IPS DF 4.7 (cell line): Measurements from ENCODE around the gene ADH1B.
"Not testable (repeated sequence)": the region's sequence is repeated elsewhere in the genome, so short reads cannot be mapped to it uniquely, and the experiment has no call there.

Experiments
- DNase-seq: peaks from one replicate; pipeline ENCODE4 v3.0.0-alpha.2; 2013; ENCODE audit warnings: low spot score; ENCODE audit errors: extremely low read depth

ADH1B gene

DNA sequence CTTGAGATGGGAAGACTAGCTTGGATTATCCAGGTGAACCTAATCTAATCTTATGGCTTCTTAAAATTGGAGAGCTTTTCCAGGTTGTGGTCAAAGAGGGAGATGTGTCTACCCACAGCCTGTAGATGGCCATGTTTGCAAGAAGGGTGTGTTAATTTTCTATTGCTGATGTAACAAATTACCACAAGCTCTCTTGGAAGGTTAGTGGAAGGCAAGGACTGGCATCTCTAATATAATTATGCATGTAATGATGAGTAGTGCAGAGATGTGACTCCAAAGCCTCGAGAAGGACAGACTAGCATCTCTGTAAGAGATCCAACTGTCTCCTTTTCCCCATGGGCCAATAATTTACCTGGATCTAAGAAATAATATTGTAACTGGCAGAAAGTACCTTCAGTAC lies 3.2 kb upstream of the ADH1B start:
- DNase-seq, result no peak

DNA sequence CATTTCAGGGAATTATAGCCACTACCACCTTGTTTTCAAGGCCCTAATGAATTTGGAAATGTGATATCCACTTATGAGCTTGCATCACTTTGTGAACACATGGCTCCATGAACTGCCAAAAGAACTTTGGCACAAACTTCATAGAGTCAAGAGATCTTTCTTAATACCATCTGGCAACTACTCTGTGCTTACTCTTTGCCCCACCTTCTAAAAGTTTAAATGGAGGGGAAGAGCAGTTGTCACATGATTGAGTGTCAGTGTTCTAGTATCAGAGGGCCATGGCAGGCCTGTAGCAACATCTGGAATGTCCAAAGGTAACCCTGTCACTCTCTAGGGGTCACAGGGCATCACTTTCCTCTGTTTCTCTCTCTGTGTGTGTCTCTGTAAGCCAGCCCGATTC lies 2.6 kb upstream of the ADH1B start:
- DNase-seq, result no peak

DNA sequence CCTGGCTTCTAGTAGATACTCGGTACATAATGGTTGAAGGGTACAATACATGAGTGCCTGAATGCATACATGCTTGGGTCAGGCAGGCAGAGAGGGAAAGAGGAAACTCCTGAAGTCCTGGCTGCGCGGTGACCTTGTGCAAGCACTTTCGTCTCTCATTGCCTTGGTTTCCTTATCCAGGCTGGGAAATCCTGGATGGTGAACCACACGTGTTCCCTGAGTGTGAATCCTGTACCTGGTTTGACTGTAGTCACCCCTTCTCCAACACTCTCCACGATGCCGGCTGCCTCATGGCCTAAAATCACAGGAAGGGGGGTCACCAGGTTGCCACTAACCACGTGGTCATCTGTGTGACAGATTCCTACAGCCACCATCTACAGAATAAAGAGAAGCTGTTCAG lies 3.4 kb downstream of the ADH1B start:
- DNase-seq, result not testable (repeated sequence)

DNA sequence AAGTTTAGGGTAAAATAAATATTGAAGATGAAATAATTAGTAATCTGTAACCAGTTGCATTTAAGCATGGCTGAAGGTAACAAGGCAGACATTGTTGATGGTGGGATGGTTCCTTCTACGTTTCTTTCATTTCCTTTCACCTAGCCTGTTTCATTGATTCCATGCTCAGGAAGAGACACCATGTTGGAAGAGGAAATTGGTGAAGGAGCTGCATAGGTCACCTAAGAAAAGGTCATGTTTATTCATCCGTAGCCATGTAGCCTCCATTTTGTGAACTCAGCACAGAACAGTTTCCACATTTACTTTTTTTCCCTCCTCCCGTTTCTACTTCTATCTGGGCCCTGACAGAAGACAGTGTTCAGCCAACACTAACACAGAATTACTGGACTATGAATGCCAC lies 3.8 kb downstream of the ADH1B start:
- no peak for DNase-seq

DNA sequence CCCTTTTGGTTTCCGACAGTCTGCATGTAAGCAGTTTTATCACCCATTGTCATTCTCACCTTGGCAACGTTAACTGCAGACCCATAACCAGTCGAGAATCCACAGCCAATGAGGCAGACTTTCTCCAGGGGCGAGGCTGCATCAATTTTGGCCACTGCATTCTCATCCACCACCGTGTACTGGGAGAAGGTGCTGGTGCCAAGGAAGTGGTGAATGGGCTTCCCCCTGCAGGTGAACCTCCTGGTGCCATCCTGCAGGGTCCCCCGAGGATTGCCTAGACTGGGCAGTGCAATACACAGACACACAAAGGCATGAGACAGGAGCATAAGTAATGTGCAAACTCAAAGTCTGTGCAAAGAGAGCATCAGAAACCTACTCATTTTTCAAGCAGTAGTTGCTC lies 5.4 kb downstream of the ADH1B start:
- DNase-seq, result no peak

DNA sequence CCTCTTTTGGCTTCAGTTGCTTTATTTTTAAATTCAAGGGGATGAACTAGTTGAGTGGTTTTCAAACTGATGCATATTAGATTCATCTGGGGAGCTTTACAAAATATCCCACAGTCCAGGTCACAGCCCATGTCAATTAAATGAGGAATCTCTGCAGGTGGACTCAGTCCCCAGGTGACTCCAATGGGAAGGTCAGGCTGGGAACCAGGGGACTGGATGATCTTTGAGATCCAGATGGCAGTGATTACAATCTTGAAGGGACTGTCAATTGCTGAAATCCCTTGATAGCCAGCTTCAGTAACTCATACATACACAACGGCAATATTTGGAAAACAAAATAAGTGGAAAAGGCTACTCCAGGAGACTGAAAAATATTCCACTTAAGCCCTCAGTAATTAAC lies 7.0 kb downstream of the ADH1B start:
- DNase-seq, result no peak

DNA sequence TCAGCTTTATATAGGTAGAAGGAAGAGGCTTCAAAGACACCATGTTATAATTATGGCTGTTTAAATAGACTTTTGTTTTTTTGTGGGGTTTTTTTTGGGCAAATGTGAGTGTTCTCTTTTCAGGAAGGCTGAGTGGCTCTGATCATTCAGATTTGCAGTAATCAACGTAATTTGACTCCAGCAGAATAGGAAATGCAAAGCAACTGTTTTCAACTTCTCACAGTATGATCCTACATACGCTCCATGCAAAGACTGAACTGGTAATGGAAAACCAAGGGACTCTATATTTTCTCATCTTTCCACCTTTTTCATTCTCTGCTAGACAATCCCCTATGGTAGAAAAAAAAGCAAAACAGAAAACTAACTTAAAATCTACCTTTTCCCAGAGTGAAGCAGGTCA lies 10.8 kb downstream of the ADH1B start:
- no peak for DNase-seq

DNA sequence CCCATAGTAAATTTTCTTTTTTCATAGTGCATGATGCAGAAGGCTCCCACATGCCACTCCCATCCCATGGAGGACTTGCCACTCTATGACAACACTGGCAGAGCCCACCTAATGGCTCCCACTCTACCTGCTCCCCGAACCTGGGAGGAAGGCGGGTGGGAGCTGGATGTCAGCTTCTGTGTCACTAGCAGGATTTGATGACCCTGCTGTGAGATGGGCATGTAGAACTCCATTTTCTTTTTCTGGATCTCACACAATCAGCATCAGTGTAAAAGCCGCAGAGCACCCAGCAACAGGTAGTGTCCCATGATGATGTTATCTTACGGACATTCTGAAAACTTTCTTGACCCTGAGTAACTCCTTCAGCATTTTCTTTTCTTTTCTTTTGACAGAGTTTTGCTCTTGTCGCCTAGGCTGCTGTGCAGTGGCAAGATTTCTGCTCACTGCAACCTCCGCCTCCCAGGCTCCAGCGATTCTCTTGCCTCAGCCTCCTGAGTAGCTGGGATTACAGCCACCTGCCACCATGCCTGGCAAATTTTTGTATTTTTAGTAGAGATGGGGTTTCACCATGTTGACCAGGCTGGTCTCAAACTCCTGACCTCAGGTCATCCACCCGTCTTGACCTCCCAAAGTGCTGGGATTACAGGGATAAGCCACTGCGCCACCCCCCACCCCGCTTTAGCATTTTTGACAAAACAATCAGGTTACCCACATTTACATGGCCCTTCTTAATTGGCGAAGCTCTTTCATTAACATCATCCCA lies 15.4 kb downstream of the ADH1B start:
- DNase-seq, result no peak

DNA sequence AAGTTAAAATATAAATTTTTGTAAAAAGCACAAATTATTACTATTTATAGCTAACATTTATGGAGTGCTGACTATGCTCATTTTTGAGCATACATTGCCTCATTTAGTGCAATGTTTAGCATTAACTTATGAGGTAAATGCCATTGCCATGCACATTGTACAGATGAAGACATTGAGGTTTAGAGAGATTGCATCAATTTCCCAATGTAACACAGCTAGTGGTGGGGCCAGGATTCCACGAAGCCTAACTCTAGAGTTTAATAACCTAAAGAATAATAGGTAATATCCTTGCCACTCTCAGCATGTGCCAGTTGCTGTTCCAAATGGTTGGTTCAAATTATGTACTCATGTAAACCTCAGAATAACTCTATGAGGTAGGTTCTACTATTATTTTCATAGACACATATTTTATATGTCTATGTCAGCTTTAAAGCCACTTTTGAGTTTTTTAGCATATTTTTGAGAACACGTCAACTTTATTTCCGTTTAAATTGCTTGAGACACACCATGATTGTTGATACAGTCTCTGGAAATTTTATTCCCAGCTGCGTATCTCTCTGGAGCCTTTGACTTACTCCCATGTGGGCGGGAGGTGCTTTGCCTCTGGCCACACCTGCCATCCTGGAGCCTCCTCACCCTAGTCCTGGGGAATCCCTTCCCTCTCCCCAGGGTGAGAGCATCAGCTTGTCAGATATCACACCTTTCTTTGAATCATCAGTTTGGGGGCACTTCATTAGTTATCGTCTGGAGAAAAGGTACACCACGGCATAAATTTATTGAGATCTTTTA lies 19.6 kb downstream of the ADH1B start:
- no peak for DNase-seq

DNA sequence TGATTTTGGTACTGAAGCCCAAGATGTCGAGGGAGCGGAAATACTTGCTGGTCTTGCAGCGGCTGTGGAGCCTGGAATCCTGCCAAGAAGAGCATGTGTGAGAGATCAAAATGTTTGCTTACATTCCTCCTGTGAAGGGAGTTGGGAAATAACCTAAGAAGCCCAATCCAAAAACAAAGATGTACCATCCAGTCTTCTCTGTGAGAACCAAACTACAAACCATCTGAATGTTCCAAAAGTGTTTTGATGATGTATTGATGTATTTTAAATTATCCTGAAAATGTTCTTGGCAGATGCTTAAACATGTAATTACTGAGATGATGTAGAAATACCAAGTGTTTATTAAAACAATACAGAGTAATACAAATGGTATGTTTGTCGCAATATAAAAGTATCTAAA lies 20.3 kb downstream of the ADH1B start:
- DNase-seq, result no peak

DNA sequence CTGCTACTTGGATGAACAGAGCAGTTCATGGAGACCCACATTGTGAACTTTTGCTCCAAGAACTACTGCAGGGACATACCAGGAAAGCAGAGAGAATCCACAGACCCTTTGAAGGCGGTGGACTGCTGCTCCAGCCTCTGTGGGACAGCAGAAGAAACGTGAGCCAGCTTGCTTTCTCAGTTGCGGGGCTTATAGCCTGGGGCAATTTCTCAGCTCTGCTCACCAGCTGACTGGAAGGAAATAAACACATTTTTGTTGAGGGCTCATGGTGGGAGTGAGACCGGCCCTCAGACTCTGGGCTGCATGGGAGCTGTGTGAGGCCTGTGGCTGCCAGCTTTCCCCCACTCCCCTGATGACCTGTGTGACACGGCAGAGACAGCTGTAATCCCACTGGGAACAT lies 27.8 kb downstream of the ADH1B start:
- no peak for DNase-seq

DNA sequence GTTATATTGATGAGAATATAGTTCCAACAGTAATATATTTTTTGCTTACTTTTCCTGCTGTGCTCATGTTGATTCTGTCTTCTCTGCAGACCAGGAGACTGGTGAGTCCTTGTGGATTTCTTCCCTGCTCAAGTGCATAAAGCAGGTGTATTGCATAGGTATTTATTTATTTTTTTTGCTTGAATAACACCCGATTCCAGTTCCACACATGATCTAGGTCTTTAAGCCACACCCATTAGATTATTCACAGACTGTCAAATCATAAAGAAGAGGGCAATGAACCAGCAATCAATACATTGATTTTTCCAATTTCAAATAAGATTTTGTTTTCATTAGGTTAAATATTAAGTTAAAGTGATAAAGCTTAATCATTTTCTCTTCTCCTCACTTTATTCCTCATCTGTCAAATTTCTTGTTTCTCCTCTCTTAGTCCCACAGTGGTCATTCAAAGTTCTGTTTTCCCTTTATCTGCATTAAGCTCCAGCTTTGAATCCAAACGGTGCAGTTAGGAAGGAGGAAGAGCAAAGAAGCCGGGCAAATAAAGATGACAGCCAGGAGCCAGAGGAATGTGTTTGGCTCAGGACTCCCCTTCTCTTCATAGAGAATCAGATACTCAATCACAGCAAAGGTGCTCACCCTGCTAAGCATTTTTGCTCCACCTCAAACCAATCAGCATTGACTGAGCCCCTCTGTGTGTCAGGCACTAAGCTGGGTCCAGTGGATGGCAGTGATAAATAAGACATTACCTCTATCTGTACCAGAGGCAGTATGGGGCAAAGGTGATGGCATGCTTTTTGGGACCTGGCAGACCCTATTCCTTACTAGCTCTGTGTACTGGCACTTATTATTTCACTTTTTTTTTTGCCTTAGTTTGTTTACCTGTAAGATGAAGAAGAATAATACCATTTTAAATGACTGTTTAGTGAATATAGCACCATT lies 30.1 kb downstream of the ADH1B start, which contains the start of gene ADH1A:
ADH1A (minus strand) TSS at position 138 of the 939 bp plus-strand sequence; CDS start at position 67, 71 bp downstream.
- DNase-seq, result no peak

DNA sequence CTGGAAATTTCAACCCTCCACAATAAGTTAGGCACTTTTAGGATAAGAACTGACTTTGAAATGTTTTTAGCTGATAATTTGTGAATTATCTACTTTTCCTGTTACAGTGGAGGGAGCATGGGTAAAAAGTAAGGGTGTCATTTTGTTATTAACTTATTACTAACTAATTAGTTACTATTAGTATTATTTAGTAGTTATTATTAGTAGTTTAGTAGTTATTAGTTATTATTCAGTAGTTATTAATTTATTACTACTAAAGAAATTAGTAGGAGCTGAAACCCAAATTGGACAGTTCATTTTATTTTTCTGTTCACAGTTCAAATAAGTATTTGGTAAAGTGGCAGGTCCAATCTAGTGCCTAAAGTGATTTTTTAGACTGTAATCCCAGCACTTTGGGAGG lies 35.8 kb downstream of the ADH1B start:
- no peak for DNase-seq

DNA sequence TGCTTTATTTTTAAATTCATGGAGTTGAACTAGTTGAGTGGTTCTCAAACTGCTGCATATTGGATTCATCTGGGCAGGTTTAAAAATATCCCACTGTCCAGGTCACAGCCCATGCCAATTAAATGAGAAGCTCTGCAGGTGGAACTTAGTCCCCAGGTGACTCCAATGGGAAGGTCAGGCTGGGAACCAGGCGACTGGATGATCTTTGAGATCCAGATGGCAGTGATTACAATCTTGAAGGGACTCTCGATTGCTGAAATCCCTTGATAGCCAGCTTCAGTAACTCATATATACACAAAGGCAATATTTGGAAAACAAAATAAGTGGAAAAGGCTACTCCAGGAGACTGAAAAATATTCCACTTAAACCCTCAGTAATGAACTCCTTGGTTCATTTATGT lies 38.5 kb downstream of the ADH1B start:
- DNase-seq, result no peak

DNA sequence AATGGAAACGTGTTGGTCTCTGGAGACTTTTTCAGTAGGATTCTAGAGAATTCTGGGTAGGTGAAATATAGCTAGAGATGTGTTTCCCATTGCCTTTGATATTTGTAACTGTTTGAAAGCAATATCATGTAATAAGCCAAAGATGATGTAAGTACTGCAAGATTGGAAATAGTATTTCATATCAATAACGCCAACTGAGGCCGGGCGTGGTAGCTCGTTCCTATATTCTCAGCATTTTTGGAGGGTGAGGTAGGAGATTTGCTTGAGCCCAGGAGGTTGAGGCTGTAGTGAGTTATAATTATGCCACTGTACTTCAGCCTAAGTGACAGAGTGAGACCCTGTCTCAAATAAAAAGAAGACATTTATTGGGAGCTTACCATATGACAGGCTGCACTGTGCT lies 39.9 kb downstream of the ADH1B start:
- DNase-seq, result no peak

DNA sequence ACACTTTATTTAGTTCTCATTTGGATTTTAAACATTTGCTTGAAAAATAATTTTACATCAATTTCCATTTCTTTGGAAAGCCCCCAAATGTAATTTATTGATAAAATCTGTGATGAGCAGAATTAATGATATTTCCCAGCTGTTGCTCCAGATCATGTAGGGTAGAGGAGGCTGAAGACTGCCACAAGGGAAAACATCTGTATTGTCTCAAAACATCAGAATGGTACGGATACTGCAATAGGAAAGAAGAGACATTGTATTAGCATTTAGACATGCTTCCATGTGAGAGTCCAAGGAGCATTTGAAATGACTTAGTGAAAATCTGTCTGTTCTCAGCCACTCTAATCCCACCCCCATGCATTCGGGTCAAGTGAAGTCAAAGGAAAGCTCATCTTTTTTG lies 44.8 kb downstream of the ADH1B start:
- no peak for DNase-seq

DNA sequence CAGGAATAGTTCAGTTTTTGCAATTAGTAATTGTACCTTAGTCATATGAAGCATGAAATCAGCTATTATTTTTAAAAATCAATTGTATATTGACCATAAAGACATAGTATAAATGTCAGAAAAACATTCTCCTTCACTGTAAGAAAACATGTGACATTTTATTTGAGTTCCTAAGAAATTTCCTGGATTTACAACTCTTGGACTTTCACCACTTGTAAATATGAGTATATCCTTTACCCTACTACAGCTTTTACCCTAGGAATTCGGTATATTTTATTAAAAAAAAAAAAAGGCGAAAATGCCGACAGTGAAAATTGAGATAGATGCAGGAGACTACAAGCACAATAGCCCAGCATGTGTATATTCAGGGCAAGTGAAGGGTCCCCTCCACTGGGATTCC lies 45.3 kb downstream of the ADH1B start:
- no peak for DNase-seq

DNA sequence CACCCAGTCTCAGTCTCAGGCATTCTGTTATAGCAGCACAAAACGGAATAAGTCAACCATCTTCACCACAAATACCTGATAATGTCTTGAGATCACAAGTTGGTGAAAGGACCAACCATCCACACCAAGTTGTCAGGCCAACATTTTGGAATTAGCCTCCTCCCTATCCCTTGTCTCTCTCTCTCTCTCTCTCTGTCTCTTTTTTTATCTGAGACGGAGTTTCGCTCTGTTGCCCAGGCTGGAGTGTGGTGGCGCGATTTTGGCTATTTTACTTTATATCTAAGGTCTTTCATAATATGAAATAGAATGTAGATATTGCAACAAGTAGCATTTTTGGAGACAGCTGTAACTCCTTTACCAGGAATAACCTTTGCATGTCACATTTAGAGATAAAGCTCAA lies 46.2 kb downstream of the ADH1B start:
- DNase-seq, result no peak

DNA sequence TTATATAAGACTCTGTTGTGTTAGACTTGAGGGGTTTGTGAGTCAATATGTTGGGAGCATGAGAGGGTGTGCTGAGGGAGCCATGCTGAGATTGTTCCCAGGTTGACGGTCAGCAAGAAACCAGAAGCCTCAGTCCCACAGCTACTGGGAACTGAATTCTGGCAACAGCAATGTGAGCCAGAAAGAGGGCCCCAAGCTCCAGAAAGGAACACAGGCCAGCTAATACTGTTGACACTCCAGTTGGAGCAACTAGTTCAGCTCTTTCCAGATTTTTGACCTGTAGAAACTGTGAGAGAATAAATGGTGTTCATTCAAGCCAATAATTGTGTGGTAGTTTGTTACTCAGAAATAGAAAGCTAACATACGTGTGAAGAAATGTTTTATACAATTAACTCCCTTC lies 47.5 kb downstream of the ADH1B start:
- no peak for DNase-seq

DNA sequence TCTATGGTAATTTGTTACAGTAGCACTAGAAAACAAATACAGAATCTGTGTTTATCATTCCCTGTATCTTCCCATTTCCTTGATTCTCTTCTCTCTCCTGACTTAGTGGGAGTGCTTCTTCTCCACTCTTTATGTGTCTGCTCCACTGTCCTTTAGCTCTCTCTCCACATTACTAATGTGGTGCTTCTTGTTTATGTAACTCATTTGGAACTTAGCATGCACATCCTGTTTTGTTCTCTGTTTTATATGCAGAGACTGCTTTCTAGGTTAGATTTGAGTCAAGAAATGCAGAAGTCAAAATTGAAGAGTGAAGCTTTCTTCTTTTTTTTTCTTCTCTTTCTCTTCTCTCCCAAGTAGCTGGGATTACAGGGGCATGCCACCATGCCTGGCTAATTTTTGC lies 56.3 kb downstream of the ADH1B start:
- DNase-seq, result no peak
